Stimulated activated CD8-positive, alpha-beta memory T cell treated with anti-CD3 and anti-CD28 coated beads, Interleukin-2, amount 100 ng/mL, for 48 hours (primary cell): Measurements from ENCODE around the gene TAOK3.

Experiments used
- DNase-seq, 2 donors: peaks; one replicate each; pipeline ENCODE4 v3.0.0-alpha.2; 2020; ENCODE audit warnings: low read depth in 2 of 2

The TAOK3 gene

GRCh38 chr12:118212606-118213005 lies 160.1 kb downstream of the TAOK3 start:
- no peak for DNase-seq

DNA sequence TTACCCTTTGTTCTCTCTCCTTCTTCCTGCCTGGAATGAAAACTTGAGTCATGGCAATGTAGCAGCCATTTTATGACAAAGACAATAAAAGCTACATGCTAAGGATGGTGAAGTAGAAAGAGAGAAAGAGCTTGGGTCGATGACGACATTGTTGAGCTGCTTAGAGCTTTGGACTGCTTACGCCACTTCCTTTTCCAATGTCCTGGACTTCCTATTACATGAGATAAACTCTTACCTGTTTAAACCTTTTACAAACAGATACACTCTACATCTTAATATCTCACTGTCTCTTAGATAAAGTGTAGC lies 166.6 kb downstream of the TAOK3 start:
- no peak for DNase-seq

DNA sequence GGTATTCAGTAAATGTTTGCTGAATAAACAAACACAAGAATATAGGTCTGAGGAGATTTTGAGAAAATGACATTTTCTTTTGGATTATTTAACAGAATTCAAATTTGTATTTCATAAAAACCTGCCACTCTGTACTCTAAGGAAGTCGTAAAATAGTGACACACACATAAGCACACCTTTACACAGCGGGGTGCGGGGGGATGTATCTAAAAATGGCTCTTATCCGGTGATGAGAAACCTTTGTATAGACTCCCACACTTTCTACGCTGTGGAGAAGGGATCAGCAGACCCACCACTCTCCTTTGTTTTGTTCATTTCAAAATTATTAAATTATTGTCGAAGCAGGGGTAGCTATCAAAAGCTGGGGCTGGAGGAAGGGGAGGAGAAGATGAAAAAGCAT lies 178.7 kb downstream of the TAOK3 start:
- DNase-seq, result no peak

DNA sequence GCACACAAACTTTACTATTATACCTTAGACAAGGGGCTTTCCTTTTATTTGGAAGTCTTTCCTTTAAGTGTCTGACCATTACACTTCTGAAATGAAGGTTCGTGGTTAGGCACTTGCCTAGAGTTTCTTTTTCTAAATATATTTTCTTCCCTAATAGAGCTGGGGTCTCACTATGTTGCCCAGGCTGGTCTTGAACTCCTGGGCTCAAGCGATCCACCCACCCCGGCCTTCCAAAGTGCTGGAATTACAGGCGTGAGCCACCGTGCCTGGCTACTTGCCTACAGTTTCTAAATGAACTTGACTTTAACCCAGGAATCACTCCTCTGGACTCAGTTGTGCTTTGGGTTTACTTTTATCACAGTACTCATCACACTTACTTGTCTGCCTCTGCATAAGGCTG lies 179.2 kb downstream of the TAOK3 start:
- no peak for DNase-seq

GRCh38 chr12:118190266-118190665 lies 182.4 kb downstream of the TAOK3 start:
- DNase-seq, result no peak

- no peak for DNase-seq
Measured at GRCh38 chr12:118189741-118190191, 182.9 kb downstream of the TAOK3 start.

DNA sequence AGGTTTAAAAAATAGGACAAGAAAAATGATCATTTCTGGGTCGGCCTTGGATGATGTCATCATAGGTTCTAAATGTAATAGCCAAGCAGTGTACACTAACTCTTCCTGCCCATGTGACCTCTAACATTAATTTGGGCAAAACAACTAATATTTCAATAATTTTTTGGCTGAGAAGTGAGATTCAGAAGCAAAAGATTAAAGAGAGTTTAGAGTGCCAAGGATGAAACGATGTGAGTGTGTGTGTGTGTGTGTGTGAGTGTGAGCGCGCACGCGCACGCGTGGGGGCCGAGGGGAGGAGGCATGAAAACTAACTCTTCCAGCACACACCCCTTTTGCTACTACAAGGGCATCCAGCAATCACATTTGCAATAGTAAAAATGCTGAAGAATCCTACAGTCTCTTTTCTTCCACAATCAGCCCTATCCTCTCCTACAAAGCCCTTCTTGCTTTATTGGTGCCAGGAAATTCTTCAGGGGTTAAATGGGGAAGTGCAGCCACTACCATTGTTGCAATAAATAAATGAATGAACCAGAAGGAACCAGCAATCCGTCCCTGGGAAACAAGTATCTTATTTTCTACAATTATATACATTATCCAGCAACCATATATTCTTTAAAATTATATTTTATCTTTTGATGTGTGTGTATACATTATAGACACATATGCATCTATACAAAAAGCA lies 183.9 kb downstream of the TAOK3 start:
- no peak for DNase-seq

DNA sequence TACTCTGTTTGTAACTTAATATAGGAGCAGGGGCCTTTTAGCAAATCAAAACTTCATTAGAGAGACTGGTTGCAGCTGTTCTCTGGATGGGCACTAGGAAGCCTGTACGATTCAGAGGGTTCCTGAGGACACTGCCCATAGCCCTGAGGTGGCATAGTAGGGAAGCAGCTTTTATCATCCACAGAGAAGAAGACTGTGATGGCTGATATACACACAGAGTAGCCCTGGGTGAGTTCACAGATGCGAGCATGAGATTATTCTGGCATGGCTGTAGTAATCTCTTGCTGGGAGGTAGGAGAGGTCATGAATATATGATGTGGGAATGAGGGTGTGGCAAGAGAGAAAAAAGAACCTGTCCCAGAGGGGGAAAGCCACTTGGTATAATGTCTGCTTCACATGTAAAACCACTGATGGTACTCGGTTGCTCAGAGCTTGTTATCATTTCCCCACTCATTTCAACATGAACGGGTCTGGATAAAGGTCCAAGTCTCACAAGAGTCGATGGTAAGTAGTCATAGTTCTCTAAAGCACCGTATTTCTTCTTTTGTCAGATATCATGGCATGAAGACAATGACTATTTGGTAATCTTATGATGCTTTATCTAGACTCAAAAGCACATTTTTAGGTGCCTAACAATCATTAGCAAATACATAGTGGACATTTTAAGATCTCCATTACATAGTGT lies 184.8 kb downstream of the TAOK3 start:
- no peak for DNase-seq

DNA sequence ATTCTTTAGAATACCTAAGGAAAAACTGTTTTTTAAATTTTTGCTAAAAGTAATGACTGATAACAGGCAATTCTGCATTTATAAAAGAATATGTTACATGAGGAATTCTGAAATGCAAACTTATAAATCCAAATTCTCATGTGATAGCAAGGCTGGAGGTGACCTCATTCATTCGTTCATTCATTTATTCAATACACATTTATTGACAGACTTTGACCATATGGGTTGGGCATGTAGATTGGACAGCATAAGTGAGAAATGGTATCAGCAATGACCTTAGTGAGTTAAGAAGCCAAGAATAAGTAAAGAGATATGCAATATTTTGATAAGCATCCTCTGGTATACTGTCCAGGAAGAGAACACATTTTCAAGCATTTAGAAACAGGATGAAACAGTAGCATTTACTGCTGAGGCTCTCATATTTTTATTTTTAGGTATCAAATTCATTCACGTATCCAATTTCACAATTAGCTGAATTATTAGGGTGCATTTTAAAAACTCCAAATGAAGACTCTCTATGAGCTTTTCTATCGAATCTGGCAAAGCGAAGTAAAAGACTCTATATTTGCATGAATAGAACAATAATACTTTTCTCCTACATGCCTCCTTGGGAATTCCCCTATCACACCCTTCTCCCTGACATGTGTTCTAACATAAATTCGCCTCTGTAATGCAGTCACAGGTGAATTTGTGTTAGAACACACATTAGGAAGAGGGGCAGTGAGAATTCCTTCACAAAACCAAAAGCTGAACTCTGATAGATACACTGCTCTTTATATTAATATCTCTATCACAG lies 186.9 kb downstream of the TAOK3 start:
- DNase-seq, result no peak

- no peak for DNase-seq
Measured at GRCh38 chr12:118183711-118184110, 189.0 kb downstream of the TAOK3 start.

DNA sequence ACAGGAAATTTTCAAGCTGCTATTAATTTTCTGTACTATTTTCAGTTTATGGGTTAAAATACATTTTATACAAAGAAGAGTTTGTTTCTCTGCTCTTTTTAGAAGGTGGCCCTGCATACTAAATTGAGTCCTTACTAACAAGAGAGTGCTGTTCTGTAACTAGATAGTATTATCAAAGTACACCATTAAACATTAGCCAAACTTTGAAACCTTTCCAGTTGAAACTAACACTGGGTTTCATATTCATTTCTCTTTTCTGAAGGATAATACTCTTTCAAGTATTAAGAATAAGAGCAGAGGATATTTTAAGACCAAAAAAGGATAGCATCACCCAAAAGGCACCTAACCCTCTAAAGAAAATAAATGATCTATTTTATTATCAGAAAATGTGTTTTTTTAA lies 189.6 kb downstream of the TAOK3 start:
- no peak for DNase-seq

DNA sequence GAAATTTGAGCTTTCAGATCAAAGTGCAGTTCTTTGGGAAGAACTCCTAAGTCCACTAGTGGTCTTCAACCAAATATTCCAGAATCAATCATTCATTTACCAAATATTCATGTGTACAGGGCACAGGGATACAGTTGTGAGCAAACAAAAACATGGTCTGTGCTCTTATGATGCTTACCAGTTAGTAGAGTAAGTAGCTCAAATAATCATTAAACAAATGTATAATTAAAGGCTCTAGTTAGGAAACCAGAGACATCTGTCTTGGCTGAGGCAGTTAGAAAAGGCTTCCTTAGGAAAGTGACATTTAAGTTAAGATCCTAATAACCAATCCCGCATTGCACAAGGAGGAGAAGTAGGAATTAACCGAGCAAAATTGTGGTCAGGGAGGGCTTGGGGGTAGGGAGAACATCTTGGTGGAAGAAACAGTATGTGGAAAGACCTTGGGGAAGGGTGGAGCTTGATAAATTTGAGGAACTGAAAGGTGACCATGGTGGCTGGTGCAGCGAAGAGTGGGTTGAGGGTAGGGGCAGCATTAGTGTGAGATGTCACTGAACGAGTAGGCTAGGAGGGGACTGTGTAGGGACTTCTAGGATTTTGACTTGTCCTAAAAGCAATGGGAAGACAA lies 196.8 kb downstream of the TAOK3 start:
- DNase-seq, result no peak

- DNase-seq, result no peak
Measured at GRCh38 chr12:118166946-118167345, 205.8 kb downstream of the TAOK3 start.

DNA sequence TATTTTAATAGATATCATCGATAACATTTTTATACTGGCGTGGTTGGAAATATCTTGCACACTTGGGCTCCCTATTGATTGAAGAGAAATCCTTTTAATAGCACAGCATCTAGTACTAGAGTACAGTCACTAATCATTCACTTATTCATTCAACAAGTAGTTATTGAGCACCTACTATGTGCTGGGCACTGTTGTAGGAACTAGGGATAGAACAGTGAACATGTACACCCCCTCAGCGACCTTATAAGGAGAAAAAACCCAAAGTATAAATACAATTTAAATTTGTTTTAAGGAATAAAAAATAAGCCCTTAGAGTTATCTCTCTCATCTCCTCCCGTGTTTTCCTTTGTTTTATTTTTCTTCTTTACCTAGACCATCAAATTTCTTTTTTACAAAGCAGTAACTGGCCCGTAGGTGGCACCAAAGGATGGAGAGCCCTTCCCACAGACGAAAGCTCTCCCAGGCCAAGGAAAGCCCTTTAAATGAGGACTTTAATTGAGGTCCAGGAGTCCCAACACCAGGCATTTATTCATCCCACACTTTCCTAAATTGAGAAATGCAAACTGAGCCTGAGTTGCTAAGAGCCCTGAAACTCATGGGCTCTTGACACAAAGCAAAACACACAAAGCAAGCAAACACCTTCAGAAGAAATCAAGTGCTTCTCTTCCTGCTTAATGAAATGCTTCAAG lies 207.8 kb downstream of the TAOK3 start:
- no peak for DNase-seq

DNA sequence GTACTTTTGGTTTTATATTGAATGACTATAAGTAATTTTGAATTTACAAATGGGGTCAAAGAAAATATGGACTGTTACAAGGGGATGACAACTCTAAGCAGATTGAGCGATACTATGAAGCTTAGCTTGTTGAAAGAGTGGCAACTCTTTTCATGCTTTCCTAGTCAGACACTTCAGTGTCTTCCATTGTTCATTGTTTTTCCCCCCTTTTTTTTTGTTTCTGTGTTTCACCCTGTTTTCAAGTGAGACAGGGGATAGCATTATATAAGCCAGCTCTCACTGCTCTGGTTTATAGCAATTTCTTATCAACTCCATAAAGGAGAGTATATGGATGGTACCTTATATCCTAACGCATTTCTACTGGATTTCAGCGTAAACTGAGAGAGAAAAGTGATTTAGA lies 212.2 kb downstream of the TAOK3 start:
- no peak for DNase-seq

DNA sequence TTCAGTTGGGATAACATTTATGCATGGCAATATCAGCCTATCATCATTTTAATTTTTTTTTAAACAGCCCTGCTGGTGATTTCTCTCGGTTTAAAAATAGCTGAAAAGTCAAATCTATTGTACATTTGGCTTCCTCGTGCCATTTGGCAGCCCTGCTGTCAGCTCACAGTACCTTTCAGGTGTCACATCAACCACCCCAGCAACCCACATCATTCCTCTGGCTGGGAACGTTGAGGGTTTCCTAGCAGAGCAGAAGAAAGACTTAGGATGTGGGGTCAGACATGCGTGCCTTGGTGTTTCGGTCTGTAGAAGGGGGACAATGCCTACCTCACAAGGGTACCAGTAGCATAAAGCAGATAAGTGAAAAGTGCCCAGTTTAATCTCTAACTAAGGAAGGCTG lies 221.0 kb downstream of the TAOK3 start:
- DNase-seq, result no peak

- no peak for DNase-seq
Measured at GRCh38 chr12:118150625-118151024, 222.1 kb downstream of the TAOK3 start.

GRCh38 chr12:118148287-118148686 lies 224.4 kb downstream of the TAOK3 start:
- DNase-seq, result no peak

DNA sequence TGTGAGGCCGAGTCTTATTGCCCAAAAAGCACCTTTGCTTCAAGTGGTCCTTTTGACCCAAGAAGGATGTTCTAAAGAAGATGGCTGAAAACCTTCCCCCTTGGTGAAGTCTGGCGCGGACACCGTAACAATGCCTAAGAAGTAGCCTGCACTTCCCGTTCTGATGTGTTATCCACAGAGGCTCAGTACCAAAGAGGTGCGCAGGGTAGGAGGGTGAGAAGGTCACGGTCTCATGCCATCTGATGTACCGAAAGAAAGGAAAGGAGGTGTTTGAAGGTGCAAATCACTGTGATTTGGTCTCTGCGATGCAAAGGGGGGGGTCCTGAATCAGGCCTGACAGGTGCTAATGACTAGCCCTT lies 226.9 kb downstream of the TAOK3 start:
- DNase-seq, result no peak

DNA sequence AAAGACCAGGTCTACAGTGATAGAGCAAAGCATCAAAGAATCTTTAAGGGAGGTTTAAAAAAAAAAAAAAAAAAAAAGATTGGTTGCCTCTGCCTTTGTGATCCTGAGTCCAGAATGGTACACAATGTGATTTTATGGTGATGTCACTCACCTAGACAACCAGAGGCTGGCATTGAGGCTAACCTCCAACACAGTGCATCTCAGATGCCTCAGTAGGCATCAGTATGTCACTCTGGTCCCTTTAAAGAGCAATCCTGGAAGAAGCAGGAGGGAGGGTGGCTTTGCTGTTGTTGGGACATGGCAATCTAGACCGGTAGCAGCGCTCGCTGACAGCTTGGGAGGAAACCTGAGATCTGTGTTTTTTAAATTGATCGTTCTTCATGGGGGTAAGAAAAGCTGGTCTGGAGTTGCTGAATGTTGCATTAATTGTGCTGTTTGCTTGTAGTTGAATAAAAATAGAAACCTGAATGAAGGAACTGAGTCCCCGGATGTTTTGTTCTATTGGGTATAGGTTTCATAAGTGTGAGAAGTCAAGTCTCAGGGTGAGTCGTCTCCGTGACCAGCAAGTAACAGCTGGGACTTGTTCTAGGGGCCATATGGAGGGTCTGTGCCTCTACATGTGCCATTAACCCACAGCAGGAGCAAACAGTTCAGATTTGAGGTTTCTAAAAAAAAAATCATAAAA lies 227.5 kb downstream of the TAOK3 start:
- no peak for DNase-seq

GRCh38 chr12:118144499-118144898 lies 228.2 kb downstream of the TAOK3 start:
- no peak for DNase-seq
